Heart left ventricle (tissue), 16 donors: ENCODE results near the gene TNK2. TPM values are rescaled to one million over a fixed set of nuclear protein-coding genes. Genes with fewer than 3 reads are reported as not detected.

Source experiments
- ATAC-seq, 4 donors: fragments of 200-7000 bp; cut with Tn5 transposase; one replicate each; pipeline ENCODE4 v1.9.1; 2020 to 2022; ENCODE audit warnings: moderate library complexity in 4 of 4, mild to moderate bottlenecking in 3 of 4, moderate number of reproducible peaks in 1 of 4
- DNase-seq, 5 donors: peaks; one replicate each; pipeline ENCODE4 v3.0.0-alpha.2; 2020
- H3K27ac ChIP-seq, 12 donors: fragments of 200-600 bp; sonication (generic) in 4 of 12; one replicate each; pipeline versions ENCODE4 v1.5.0 to v1.8.0; 2016 to 2022; ENCODE audit warnings: mild to moderate bottlenecking in 2 of 12
- H3K27me3 ChIP-seq, 9 donors: fragments of 200-600 bp; sonication (generic) in 2 of 9; one replicate each; pipeline versions ENCODE4 v1.5.1 to v1.8.0; 2016 to 2022; ENCODE audit warnings: mild to moderate bottlenecking in 3 of 9
- H3K36me3 ChIP-seq, 9 donors: fragments of 200-600 bp; sonication (generic) in 2 of 9; one replicate each; pipeline versions ENCODE4 v1.5.0 to v1.8.0; 2018 to 2022; ENCODE audit warnings: mild to moderate bottlenecking in 2 of 9
- H3K4me1 ChIP-seq, 12 donors: fragments of 200-600 bp; sonication (generic) in 4 of 12; one replicate each; pipeline versions ENCODE4 v1.5.0 to v1.8.0; 2016 to 2022; ENCODE audit warnings: mild to moderate bottlenecking in 3 of 12
- H3K4me3 ChIP-seq, 12 donors: fragments of 200-600 bp; sonication (generic) in 4 of 12; one replicate each; pipeline versions ENCODE4 v1.5.0 to v1.8.0; 2017 to 2022; ENCODE audit warnings: mild to moderate bottlenecking in 9 of 12, moderate library complexity in 4 of 12
- H3K9me3 ChIP-seq, 12 donors: fragments of 200-600 bp; sonication (generic) in 4 of 12; one replicate each; pipeline versions ENCODE4 v1.5.0 to v1.8.0; 2016 to 2022; ENCODE audit warnings: mild to moderate bottlenecking in 1 of 12
- CTCF ChIP-seq, 12 donors: fragments of 200-600 bp; sonication (generic) in 4 of 12; IDR thresholded peaks; one replicate each; pipeline versions ENCODE4 v1.5.0 to v1.8.0; 2018 to 2022; ENCODE audit warnings: antibody characterized with exemption in 12 of 12, mild to moderate bottlenecking in 5 of 12
- POLR2A ChIP-seq, 2 donors: fragments of 450-650 bp; IDR thresholded peaks; one replicate each; pipeline ENCODE4 v1.6.1; 2017; ENCODE audit warnings: antibody characterized with exemption in 2 of 2, mild to moderate bottlenecking in 2 of 2, moderate library complexity in 2 of 2
- WGBS, 4 donors: extraction: QIAGEN DNeasy Blood & Tissue Kit in 2 of 4; methylation state at CpG; one replicate each; pipeline versions ENCODE4 v1.1.5 to v1.1.7; 2013 to 2018; 5-methylcytosine and 5-hydroxymethylcytosine counted together
- intact Hi-C, 10 donors: fragments of 100-400 bp; cut with DNase I; formaldehyde crosslinking; loops; one replicate each; pipeline versions ENCODE4 v1.11.1 to v1.14.2; 2022
- polyA plus RNA-seq, 2 donors: library from polyadenylated mRNA; stranded (reverse); fragments of 200-250 nt; gene quantifications; one replicate each; pipeline ENCODE4 v1.2.3, GENCODE V29; 2013
- total RNA-seq, 9 donors: library from RNA; depleted of rRNA in 2 of 9; stranded (reverse); fragments of >200 nt in 2 of 9; fragmentation: NEBNext Ultra II Directional in 3 of 9; extraction: Animal tissue kit (Norgen Biotek cat#: 25700) in 3 of 9; gene quantifications; one replicate each; pipeline versions ENCODE4 v1.1.0 to v1.2.4, GENCODE V29; 2016 to 2023
- donor health status: ischemic (EF 13 %, LVEDD 7.1; RV severe dilation, severe dysfunction).
- donor health status: healthy with polysubstance abuse.
- donor health status: DM: no; HTN: yes; CAD: no.
- donor health status: DM: no; HTN: no; CAD: no.
- donor health status: ischemic (EF 25% LVEDD 6.9; RV normal size, moderate dysfunction).
- donor health status: ischemic (EF 25% LVEDD 5.7; RV mildly dilated, moderate dysfunction).
- donor health status: healthy.
- donor health status: DM: yes; HTN: yes; CAD: no.
- donor health status: ischemic (EF 35%, LVEDD 5.7; RV mildly dilated, moderate dysfunction).
- donor health status: nonischemic (EF 11% LVEDD 7.7; RV severe dilation, severe dysfunction).
- donor health status: DM: yes; HTN: yes; CAD: no.
- donor health status: PGD.
- donor health status: ischemic (EF 29% LVEDD 5.4; RV normal size, mild dysfunction).
- donor health status: nonischemic (EF 23%, LVEDD 6.1; RV moderate dilation, normal function).

Gene TNK2
- total and polyA plus RNA-seq, 11 donors: 13.5 to 59.7 (median 28.7) TPM

GRCh38 chr3:195844671-195845218 lies 63.6 kb downstream of the TNK2 start:
- Histone ChIP-seq H3K27me3 (peaks cover 0 to 8% (median 0%) of the 10 kb centered on the region in 9 donors), H3K27ac (no peak overlapping the region), H3K9me3 (no peaks in the 10 kb centered on the region), H3K4me1 (no peaks in the 10 kb centered on the region), H3K36me3 (no peaks in the 10 kb centered on the region), H3K4me3 (no peak overlapping the region)
- intact Hi-C loops: no loop called here
- TF ChIP-seq POLR2A (IDR thresholded peaks at IDR 0.05) (no peak), CTCF (IDR thresholded peaks at IDR 0.05) (no peak)
- no peak for ATAC-seq
- WGBS, 4 donors: 88 to 91% (median 89%) methylated on average over 7 of the region's 7 CpGs
- DNase-seq: no peak

GRCh38 chr3:195839260-195840010 lies 68.9 kb downstream of the TNK2 start:
- peaks cover 0 to 8% (median 0%) of the 10 kb centered on the region in 9 donors for H3K27me3 ChIP-seq
- H3K27ac ChIP-seq: no peak overlapping the region
- H3K4me1 ChIP-seq: no peaks in the 10 kb centered on the region
- H3K36me3 ChIP-seq: no peaks in the 10 kb centered on the region
- DNase-seq (peak in 1 of 5 donors; percentile 18), ATAC-seq (peak in 1 of 4 donors; percentile 20)
- intact Hi-C loops: no loop called here
- H3K9me3 ChIP-seq: no peaks in the 10 kb centered on the region
- TF ChIP-seq CTCF (IDR thresholded peaks at IDR 0.05): no peak
- no peak for TF ChIP-seq POLR2A (IDR thresholded peaks at IDR 0.05)
- 45 to 62% (median 54%) methylated on average over 10 to 19 of the region's 19 CpGs for WGBS, 4 donors
- H3K4me3 ChIP-seq: no peak overlapping the region

- no peaks in the 10 kb centered on the region for H3K4me1 ChIP-seq
- ATAC-seq: no peak
- no peaks in the 10 kb centered on the region for H3K36me3 ChIP-seq
- 69 to 81% (median 76%) methylated on average over 5 of the region's 5 CpGs for WGBS, 4 donors
- no peak overlapping the region for H3K27ac ChIP-seq
- H3K4me3 ChIP-seq: no peak overlapping the region
- intact Hi-C loops: no loop called here
- TF ChIP-seq CTCF (IDR thresholded peaks at IDR 0.05): no peak
- no peak for TF ChIP-seq POLR2A (IDR thresholded peaks at IDR 0.05)
- no peaks in the 10 kb centered on the region for H3K9me3 ChIP-seq
- no peak for DNase-seq
- H3K27me3 ChIP-seq: peaks cover 0 to 8% (median 0%) of the 10 kb centered on the region in 9 donors
Measured at GRCh38 chr3:195838714-195839113, 69.6 kb downstream of the TNK2 start.

DNA sequence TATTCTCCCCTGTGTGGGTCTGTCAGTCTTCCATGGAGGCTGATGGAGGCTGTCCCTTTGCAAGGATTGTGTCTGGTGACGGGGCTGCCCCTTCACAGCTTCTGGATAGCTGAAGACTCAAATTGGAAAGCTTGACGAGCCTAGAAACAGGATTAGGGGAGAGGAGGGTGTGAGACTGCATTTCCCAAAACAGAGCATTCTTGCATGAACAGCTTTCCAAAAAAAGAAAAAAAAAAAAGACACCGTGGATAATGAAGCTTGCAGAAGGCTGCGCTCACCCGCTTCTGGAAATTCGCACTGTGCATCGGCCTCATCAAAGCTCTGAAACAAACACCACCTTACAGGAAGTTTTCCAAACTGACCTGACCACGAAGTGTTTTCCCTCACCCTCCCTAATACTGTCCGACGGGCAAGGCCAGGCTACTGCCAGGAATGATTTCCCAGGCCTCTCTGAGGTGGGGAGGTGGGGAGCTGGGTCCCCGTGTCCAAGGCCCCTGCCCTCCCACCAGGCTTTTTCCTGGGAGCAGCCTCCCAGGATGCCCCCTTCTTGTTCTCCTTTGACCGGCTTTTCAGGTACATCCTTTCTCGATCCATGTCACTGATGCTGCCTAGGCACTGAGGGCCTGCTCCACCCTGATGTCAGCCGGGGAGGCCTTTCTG lies 71.7 kb downstream of the TNK2 start:
- no peaks in the 10 kb centered on the region for H3K9me3 ChIP-seq
- peaks cover 0 to 6% (median 0%) of the 10 kb centered on the region in 9 donors for H3K27me3 ChIP-seq
- no peak overlapping the region for H3K27ac ChIP-seq
- H3K4me1 ChIP-seq: no peaks in the 10 kb centered on the region
- no peak for TF ChIP-seq POLR2A (IDR thresholded peaks at IDR 0.05)
- TF ChIP-seq CTCF (IDR thresholded peaks at IDR 0.05): no peak
- intact Hi-C loops: no loop called here
- no peak overlapping the region for H3K4me3 ChIP-seq
- ATAC-seq (no peak), DNase-seq (peak in 1 of 5 donors; percentile 4)
- WGBS, 4 donors: 75 to 82% (median 80%) methylated on average over 14 of the region's 14 CpGs
- no peaks in the 10 kb centered on the region for H3K36me3 ChIP-seq
